Measurements from ENCODE around the gene WDR4. TPM values are rescaled to one million over a fixed set of nuclear protein-coding genes. Genes with fewer than 3 reads are reported as not detected.
A peak's percentile ranks its signal among the peaks of the same experiment; 100 is the strongest.

The WDR4 gene
- total and polyA plus RNA-seq, 2 of the 13 experiments (the other 11 are each of a cell fraction or from before 2014, with no cell fraction given): 11.3 to 14.4 TPM

- H3K4me2 ChIP-seq (ENCODE audit: low read depth, low read length): no peak overlapping the region
- H3K27ac ChIP-seq (ENCODE audit: extremely low read length, insufficient read depth, low read length): no peak overlapping the region
- ChIA-PET POLR2A (no interaction called here), CTCF (ENCODE audit: low intra/inter-chr PET ratio, low total read pairs) (no interaction called here)
- intact Hi-C loops (cut with micrococcal nuclease; ENCODE audit: unreplicated experiment) (no loop called here), in situ Hi-C loops (cut with HindIII; ENCODE audit: extremely low pct_ligation_motif_present, low pct_unique_long_range_greater_than_20kb) (no loop called here)
- H2AFZ ChIP-seq (ENCODE audit: low read length): no peak overlapping the region
- H3K9ac ChIP-seq (ENCODE audit: insufficient read depth, low read depth, low read length): no peak overlapping the region
- H3K9me3 ChIP-seq (ENCODE audit: low read length): no peaks in the 10 kb centered on the region
- H3K27me3 ChIP-seq (ENCODE audit: control insufficient read depth in 1 of 2, insufficient read depth in 2 of 2, low read length in 2 of 2): no peaks in the 10 kb centered on the region
- H3K79me2 ChIP-seq (ENCODE audit: insufficient read depth, low read length): peaks cover 12% of the 10 kb centered on the region
- WGBS (ENCODE audit: low lambda C conversion rate): 96% methylated on average over 32 of the region's 34 CpGs
- FAIRE-seq (no peak), ATAC-seq (no peak), DNase-seq (ENCODE audit: low spot score) (no peak)
- no TSS peak for BruUV-seq (replicated peaks)
- H3K4me1 ChIP-seq (ENCODE audit: insufficient read depth, low read length): no peaks in the 10 kb centered on the region
- H3K4me3 ChIP-seq (replicated peaks in 1 of 3; ENCODE audit: insufficient read depth in 1 of 3, low read depth in 2 of 3, low read length in 3 of 3): no peak overlapping the region
- TF ChIP-seq, protein P1, sequence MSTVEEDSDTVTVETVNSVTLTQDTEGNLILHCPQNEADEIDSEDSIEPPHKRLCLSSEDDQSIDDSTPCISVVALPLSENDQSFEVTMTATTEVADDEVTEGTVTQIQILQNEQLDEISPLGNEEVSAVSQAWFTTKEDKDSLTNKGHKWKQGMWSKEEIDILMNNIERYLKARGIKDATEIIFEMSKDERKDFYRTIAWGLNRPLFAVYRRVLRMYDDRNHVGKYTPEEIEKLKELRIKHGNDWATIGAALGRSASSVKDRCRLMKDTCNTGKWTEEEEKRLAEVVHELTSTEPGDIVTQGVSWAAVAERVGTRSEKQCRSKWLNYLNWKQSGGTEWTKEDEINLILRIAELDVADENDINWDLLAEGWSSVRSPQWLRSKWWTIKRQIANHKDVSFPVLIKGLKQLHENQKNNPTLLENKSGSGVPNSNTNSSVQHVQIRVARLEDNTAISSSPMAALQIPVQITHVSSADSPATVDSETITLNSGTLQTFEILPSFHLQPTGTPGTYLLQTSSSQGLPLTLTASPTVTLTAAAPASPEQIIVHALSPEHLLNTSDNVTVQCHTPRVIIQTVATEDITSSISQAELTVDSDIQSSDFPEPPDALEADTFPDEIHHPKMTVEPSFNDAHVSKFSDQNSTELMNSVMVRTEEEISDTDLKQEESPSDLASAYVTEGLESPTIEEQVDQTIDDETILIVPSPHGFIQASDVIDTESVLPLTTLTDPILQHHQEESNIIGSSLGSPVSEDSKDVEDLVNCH (CRISPR knock-in tag; IDR thresholded peaks at IDR 0.05): no peak
- TF ChIP-seq ZNF713 (CRISPR knock-in tag; IDR thresholded peaks at IDR 0.05) (no peak), RBFOX2 (IDR thresholded peaks at IDR 0.05; ENCODE audit: low read depth, low read length) (0 out of 2 replicates have a peak, but pooled peaks have one; percentile 7)
- peaks cover 50 to 88% of the 10 kb centered on the region in 2 experiments for H3K36me3 ChIP-seq (replicated peaks in 1 of 2; ENCODE audit: control insufficient read depth in 1 of 2, insufficient read depth in 2 of 2, low read length in 2 of 2)
- H4K20me1 ChIP-seq (ENCODE audit: insufficient read depth, low read length): 0 out of 2 replicates have a peak, but pooled peaks cover 2% of the 10 kb centered on the region
Observed at GRCh38 chr21:42858957-42859890, 20.1 kb downstream of the WDR4 start.

Measured in HepG2 (cell line).